AG08395 (cell line): Measurements from ENCODE around the gene UFSP2.

Source experiments
- DNase-seq: peaks from one replicate; pipeline ENCODE4 v3.0.0; 2012; ENCODE audit warnings: mixed read lengths, low spot score

Gene UFSP2

GRCh38 chr4:185425647-185426352 lies at the start of gene UFSP2:
Gene UFSP2 (minus strand): TSS chr4:185425964. CDS start chr4:185425868, 96 bp downstream.
- DNase-seq = peak; percentile 93

GRCh38 chr4:185473247-185473646 lies 47.5 kb upstream of the UFSP2 start:
- no peak for DNase-seq

- DNase-seq = no peak
Measured at GRCh38 chr4:185472103-185472542, 46.4 kb upstream of the UFSP2 start.

- peak; percentile 99 for DNase-seq
Measured at GRCh38 chr4:185471235-185472102, 45.7 kb upstream of the UFSP2 start, which contains the start of gene CCDC110. Gene CCDC110 (minus strand): TSS chr4:185471733. CDS start chr4:185471683, 50 bp downstream.

- DNase-seq = peak; percentile 40
Measured at GRCh38 chr4:185470501-185471195, 44.9 kb upstream of the UFSP2 start.

- no peak for DNase-seq
Measured at GRCh38 chr4:185469580-185470154, 43.9 kb upstream of the UFSP2 start.

GRCh38 chr4:185468999-185469398 lies 43.2 kb upstream of the UFSP2 start:
- no peak for DNase-seq

- DNase-seq = no peak
Measured at GRCh38 chr4:185467991-185468390, 42.2 kb upstream of the UFSP2 start.

- DNase-seq = no peak
Measured at GRCh38 chr4:185467101-185467500, 41.3 kb upstream of the UFSP2 start.

GRCh38 chr4:185465707-185466106 lies 39.9 kb upstream of the UFSP2 start:
- no peak for DNase-seq

GRCh38 chr4:185464887-185465286 lies 39.1 kb upstream of the UFSP2 start:
- DNase-seq = no peak

GRCh38 chr4:185464183-185464582 lies 38.4 kb upstream of the UFSP2 start:
- no peak for DNase-seq

GRCh38 chr4:185463541-185463940 lies 37.8 kb upstream of the UFSP2 start:
- no peak for DNase-seq

GRCh38 chr4:185461565-185461964 lies 35.8 kb upstream of the UFSP2 start:
- DNase-seq = no peak

- DNase-seq = no peak
Measured at GRCh38 chr4:185457136-185457535, 31.4 kb upstream of the UFSP2 start.

- no peak for DNase-seq
Measured at GRCh38 chr4:185456131-185456530, 30.4 kb upstream of the UFSP2 start.

- DNase-seq = no peak
Measured at GRCh38 chr4:185445209-185445608, 19.4 kb upstream of the UFSP2 start.

- no peak for DNase-seq
Measured at GRCh38 chr4:185441479-185441878, 15.7 kb upstream of the UFSP2 start.

- DNase-seq = no peak
Measured at GRCh38 chr4:185437809-185438208, 12.0 kb upstream of the UFSP2 start.

GRCh38 chr4:185435466-185435865 lies 9.7 kb upstream of the UFSP2 start:
- DNase-seq = no peak

GRCh38 chr4:185429660-185430059 lies 3.9 kb upstream of the UFSP2 start:
- no peak for DNase-seq
